ENCODE results near the gene SLC43A1. TPM values are rescaled to one million over a fixed set of nuclear protein-coding genes. Genes with fewer than 3 reads are reported as not detected.

The SLC43A1 gene
- total and polyA plus RNA-seq, 2 of the 4 experiments (the other 2 are of a cell fraction), result 10.0 to 17.0 TPM

DNA sequence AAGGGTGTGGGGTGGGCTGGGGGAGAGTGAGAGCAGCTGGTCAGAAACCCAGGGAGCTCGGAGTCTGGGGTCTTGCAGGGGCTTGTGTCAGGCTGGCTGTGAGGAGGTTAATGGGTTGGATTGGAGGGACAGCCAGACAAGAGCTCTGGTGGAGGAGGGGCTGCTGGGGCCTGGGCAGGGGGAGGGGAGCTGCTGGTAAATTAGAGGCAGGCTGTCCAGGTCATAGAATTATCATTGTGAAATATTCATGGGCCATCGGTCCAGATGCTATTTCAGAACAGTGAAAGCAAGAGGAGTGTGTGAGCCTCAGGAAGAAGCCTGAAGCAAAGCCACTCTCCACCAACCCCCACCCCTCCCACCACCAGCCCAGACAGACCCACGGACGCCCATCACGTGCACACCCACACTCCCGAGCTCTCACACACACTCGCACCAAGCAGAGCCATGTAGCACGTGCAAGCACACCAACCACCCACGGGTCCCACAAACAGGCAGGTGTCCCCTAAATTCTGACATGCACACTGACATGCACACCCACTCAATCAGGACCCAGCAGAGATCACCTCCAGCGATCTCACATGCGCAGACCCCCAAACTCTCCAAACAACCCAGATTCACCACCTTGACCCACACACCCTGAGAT lies 36.4 kb downstream of the SLC43A1 start:
- TF ChIP-seq MAZ (IDR thresholded peaks at IDR 0.05; ENCODE audit: borderline replicate concordance, low read depth, low read length), result no peak
- TF ChIP-seq, protein P1, sequence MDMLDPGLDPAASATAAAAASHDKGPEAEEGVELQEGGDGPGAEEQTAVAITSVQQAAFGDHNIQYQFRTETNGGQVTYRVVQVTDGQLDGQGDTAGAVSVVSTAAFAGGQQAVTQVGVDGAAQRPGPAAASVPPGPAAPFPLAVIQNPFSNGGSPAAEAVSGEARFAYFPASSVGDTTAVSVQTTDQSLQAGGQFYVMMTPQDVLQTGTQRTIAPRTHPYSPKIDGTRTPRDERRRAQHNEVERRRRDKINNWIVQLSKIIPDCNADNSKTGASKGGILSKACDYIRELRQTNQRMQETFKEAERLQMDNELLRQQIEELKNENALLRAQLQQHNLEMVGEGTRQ (IDR thresholded peaks at IDR 0.05; ENCODE audit: low read depth, low read length), result no peak
- no peak for TF ChIP-seq RCOR1 (IDR thresholded peaks at IDR 0.05; ENCODE audit: insufficient replicate concordance, low read length)
- dilution Hi-C loops (cut with HindIII; ENCODE audit: low sequenced_read_pairs, unreplicated experiment) (no loop called here), in situ Hi-C loops (cut with MboI; ENCODE audit: low sequenced_read_pairs) (loop anchor here (25.0 kb wide), 1 partner anchor 1033 kb away; the partner anchor contains the start of gene OR5B21), intact Hi-C loops (cut with micrococcal nuclease) (no loop called here)
- H3K56ac ChIP-seq (ENCODE audit: extremely low read depth, insufficient read depth, low read length), result no peak overlapping the region
- H4K20me1 ChIP-seq (ENCODE audit: insufficient read depth, low read length), result no peaks in the 10 kb centered on the region; the same call in 1 of the 2 replicates
- POLR2A ChIA-PET (ENCODE audit: unreplicated experiment), result no interaction called here
- no peaks in the 10 kb centered on the region for H3K36me3 ChIP-seq (ENCODE audit: control insufficient read depth, insufficient read depth, low read length)
- no peak overlapping the region for H4K91ac ChIP-seq (ENCODE audit: insufficient read depth, low read depth, low read length)
- H3K27me3 ChIP-seq (ENCODE audit: control insufficient read depth, insufficient read depth, low read length), result peaks cover 57% of the 10 kb centered on the region
- H3K9me1 ChIP-seq (ENCODE audit: insufficient read depth, low read length), result no peaks in the 10 kb centered on the region
- no peak overlapping the region for H4K8ac ChIP-seq (ENCODE audit: low read depth in 2 of 2, low read length in 2 of 2)
- H2AFZ ChIP-seq (replicated peaks; ENCODE audit: low read length, poor library complexity), result no peak overlapping the region
- H3K4me3 ChIP-seq (ENCODE audit: insufficient read depth, low read depth, low read length), result no peak overlapping the region
- no peaks in the 10 kb centered on the region for H3K9me3 ChIP-seq (ENCODE audit: control insufficient read depth, insufficient read depth, low read length)
- no peaks in the 10 kb centered on the region for H3K79me1 ChIP-seq (ENCODE audit: low read depth in 1 of 2, low read length in 2 of 2)
- H3K18ac ChIP-seq (ENCODE audit: low read depth, low read length), result no peak overlapping the region
- no peak overlapping the region for H2AK5ac ChIP-seq (ENCODE audit: low read depth, low read length)
- ATAC-seq (ENCODE audit: low read depth) (no peak), DNase-seq (no peak)
- WGBS, 2 experiments (ENCODE audit: extremely low coverage in 2 of 2, insufficient read length in 1 of 2), result 20% methylated on average over 1 of the region's 11 CpGs; no CpG with 5 or more reads in 1 of the 2 experiments
- CTCF ChIA-PET, result interaction anchor here (0.7 to 1.4 kb wide), 2 partner anchors 14 to 21 kb away, joined by 3 to 8 read pairs; no protein-coding TSS in a partner anchor
- no peak overlapping the region for H2BK20ac ChIP-seq (ENCODE audit: low read depth, low read length)
- no peak overlapping the region for H2BK15ac ChIP-seq (ENCODE audit: low read depth, low read length)
- H2BK120ac ChIP-seq (ENCODE audit: low read depth, low read length), result no peak overlapping the region
- no peak overlapping the region for H2AK9ac ChIP-seq (replicated peaks; ENCODE audit: low read depth, low read length, poor library complexity)
- no peak overlapping the region for H4K5ac ChIP-seq (ENCODE audit: low read depth, low read length)
- no peak overlapping the region for H2BK5ac ChIP-seq (ENCODE audit: low read depth, low read length, poor library complexity, severe bottlenecking)
- H3K4ac ChIP-seq (ENCODE audit: low read depth, low read length), result no peak overlapping the region
- no peak overlapping the region for H3K23ac ChIP-seq (ENCODE audit: low read depth, low read length)
- no peak overlapping the region for H3K4me2 ChIP-seq (ENCODE audit: low read depth, low read length)
- BruUV-seq (replicated peaks), result no TSS peak
- no peak overlapping the region for H3K14ac ChIP-seq (replicated peaks; ENCODE audit: low read depth, low read length)
- no peaks in the 10 kb centered on the region for H3K4me1 ChIP-seq (ENCODE audit: control insufficient read depth, insufficient read depth, low read length)
- no peak overlapping the region for H3K9ac ChIP-seq (ENCODE audit: low read depth, low read length)
- no peak overlapping the region for H3K27ac ChIP-seq (ENCODE audit: insufficient read depth, low read length)
